K562 treated with DMSO at 1 percent for 24 hours (cell line): ENCODE results near the gene EIF2S3B. TPM values are rescaled to one million over a fixed set of nuclear protein-coding genes. Genes with fewer than 3 reads are reported as not detected.

Experiments
- total RNA-seq: library from RNA; unstranded; fragments of 300-600 nt; gene quantifications from 2 replicates; pipeline ENCODE4 v1.2.3, GENCODE V29; 2022; ENCODE audit warnings: low read depth; ENCODE audit not compliant: insufficient read depth

Gene EIF2S3B
- 0.41 and 0.57 TPM in 2 replicates for total RNA-seq

GRCh38 chr12:10505620-10506019, at the start of gene EIF2S3B:
TSS of gene EIF2S3B (plus strand) at chr12:10505890. CDS start at chr12:10505903, 13 bp downstream.

Other genes with a start within 250 kb of the EIF2S3B start
- gene KLRD1, start 198.0 kb upstream of the EIF2S3B start, total RNA-seq: not detected in 2 replicates
- gene KLRK1, start 115.8 kb upstream of the EIF2S3B start, total RNA-seq: 0.24 TPM in 1 of 2 replicates, not detected in the other
- not detected in 2 replicates for gene KLRC4, start 96.1 kb upstream of the EIF2S3B start, total RNA-seq
- not detected in 2 replicates for gene KLRC3, start 85.3 kb upstream of the EIF2S3B start, total RNA-seq
- gene KLRC2, start 69.9 kb upstream of the EIF2S3B start, total RNA-seq: not detected in 2 replicates
- not detected in 2 replicates for gene KLRC1, start 52.5 kb upstream of the EIF2S3B start, total RNA-seq
- 4.9 and 7.7 TPM in 2 replicates for gene MAGOHB, start 107.7 kb downstream of the EIF2S3B start, total RNA-seq
- 0.47 and 1.1 TPM in 2 replicates for gene STYK1, start 168.2 kb downstream of the EIF2S3B start, total RNA-seq
- gene YBX3, start 217.4 kb downstream of the EIF2S3B start, total RNA-seq: 141 and 153 TPM in 2 replicates